ENCODE results near the gene RSU1. TPM values are rescaled to one million over a fixed set of nuclear protein-coding genes. Genes with fewer than 3 reads are reported as not detected.

Gene RSU1
- 10 to 100 TPM; 38.4 to 62.8 TPM for total RNA-seq

DNA sequence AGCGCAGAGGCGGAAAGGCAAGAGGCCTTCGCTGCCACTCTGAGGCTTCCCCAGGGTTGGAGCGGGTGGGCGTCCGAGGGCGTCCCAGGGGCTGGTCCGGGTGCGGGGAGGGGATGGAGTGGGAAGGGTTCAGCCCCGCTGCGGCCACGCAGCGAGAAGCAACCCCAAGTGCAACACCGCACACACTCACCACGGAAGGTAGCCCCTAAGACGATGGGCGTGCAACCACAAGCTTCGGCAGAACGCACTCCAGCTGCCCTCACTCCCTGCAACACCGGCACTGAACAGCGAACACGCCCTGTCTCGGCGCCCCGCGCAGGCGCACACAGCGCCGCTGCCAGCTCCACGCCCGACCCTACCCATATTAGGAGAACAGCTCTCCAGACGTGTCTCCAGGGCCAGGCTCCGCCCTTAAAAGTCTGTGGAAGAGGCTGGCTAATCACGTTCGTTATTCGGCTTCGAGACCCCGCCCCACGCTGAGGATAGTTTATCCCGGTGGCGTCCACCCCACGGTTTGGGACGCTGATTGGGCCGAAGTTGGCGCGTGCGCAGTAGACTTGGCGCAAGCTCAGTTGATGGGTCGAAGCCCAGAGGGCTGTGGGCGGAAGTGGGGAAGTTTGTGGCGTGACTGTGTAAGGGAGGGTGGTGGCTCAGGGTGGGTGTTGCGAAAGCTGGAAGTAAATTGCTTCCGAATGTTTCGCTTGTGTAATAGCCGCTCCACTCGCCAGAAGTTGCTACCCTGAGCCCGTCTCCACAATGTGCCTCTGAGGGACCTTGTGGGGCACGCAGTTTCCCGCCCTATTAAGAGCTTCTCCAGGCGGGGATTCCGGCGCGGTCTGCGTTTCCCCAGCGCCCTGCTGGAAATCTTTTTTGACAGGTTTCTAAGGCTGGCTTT, at the start of gene RSU1:
Gene RSU1 (minus strand): TSS at position 300 of the 895 bp plus-strand sequence. CDS start 343 bp downstream, outside the sequence.
- peaks cover 8% of the 10 kb centered on the region for H3K9me3 Mint-ChIP-seq (ENCODE audit: low read depth)
- intact Hi-C loops (cut with DNase I, micrococcal nuclease), result loop anchor here (1.0 to 2.0 kb wide), 9 partner anchors 30 to 1841 kb away; partner anchors contain the start of genes ARL5B (in 1 of the 2), MINDY3 (in 1 of the 2) and NMT2 (in 1 of the 2)

DNA sequence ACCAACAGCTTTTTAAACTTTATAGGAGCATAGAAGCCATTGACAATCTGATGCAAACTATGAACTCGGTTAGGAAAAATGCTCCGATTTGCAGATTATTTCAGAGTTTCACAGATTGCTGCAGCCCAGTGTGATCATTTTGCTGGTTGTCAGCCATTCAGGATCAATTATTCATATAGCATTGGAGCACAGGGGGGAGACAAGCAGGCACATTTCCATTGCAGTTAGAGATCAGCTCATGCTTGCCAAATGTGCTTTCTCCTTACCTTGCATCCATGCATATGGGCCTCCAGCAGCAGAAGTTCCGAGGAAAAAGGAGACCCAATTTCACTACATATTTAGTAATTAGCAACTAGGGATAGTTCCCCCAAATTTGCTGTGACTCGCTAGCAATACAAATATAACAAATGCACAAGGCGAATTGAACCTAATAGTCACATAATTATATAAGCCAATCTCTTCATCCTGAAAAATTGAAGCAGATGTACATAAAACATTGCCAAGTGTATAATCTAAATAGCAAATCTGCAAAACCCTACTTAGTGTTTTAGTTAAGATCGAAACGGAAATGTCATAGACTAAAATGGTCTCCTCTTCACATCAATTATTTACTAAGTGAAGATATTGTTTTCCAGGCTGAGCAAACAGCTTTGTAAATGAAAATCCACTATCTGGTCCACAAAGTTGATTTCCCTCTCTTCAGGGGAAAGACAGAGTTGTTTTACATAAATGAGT, 49.5 kb upstream of the RSU1 start:
- no peak for ATAC-seq
- Mint-ChIP-seq H3K27ac (no peak overlapping the region), H3K27me3 (no peaks in the 10 kb centered on the region), H3K4me1 (no peaks in the 10 kb centered on the region), H3K36me3 (ENCODE audit: low read depth) (no peaks in the 10 kb centered on the region), H3K9me3 (ENCODE audit: low read depth) (no peaks in the 10 kb centered on the region), H3K4me3 (no peak overlapping the region)
- CTCF ChIA-PET, result interaction anchor here (1.3 kb wide), 1 partner anchor 14 kb away, joined by 4 read pairs; no protein-coding TSS in a partner anchor
- no peak for DNase-seq
- POLR2A ChIA-PET, result no interaction called here
- intact Hi-C loops (cut with DNase I, micrococcal nuclease), result no loop called here

More for the DNA sequence above, at the start of gene RSU1:
- Mint-ChIP-seq H3K36me3 (ENCODE audit: low read depth) (peaks cover 18% of the 10 kb centered on the region), H3K27me3 (no peaks in the 10 kb centered on the region), H3K4me1 (peaks cover 27% of the 10 kb centered on the region), H3K4me3 (peak within 1 kb of the TSS; percentile 87), H3K27ac (peak within 1 kb of the TSS; percentile 95)
- CTCF ChIA-PET, result interaction anchor here (0.6 to 1.4 kb wide), 8 partner anchors 8 to 957 kb away, joined by 3 to 7 read pairs (median 4); partner anchors contain the start of gene MINDY3
- DNase-seq (peak; percentile 100), ATAC-seq (peak; percentile 99)
- POLR2A ChIA-PET, result interaction anchor here (0.6 to 1.3 kb wide), 8 partner anchors 32 to 915 kb away, joined by 3 to 7 read pairs (median 3); partner anchors contain the start of gene STAM

DNA sequence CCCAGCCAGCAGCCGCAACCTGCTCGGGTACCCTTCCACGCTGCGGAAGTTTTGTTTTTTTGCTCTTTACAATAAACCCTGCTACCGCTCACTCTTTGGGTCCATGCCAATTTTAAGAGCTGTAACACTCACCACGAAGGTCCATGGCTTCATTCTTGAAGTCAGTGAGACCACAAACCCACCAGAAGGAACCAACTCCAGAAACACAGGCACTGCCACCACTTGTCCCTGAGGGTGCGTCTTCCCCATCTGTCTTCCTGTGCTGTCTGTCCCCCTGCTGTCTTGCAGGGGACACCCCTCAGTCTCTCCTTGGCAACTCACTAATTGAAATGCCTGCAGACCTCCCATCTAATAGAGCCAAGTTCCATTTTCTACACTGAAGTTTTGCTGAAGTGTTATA, 48.5 kb upstream of the RSU1 start:
- DNase-seq (no peak), ATAC-seq (no peak)
- POLR2A ChIA-PET, result no interaction called here
- no peak overlapping the region for H3K4me3 Mint-ChIP-seq
- intact Hi-C loops (cut with DNase I, micrococcal nuclease), result no loop called here
- H3K36me3 Mint-ChIP-seq (ENCODE audit: low read depth), result no peaks in the 10 kb centered on the region
- H3K27ac Mint-ChIP-seq, result no peak overlapping the region
- H3K4me1 Mint-ChIP-seq, result no peaks in the 10 kb centered on the region
- CTCF ChIA-PET, result no interaction called here
- H3K27me3 Mint-ChIP-seq, result no peaks in the 10 kb centered on the region
- no peaks in the 10 kb centered on the region for H3K9me3 Mint-ChIP-seq (ENCODE audit: low read depth)

DNA sequence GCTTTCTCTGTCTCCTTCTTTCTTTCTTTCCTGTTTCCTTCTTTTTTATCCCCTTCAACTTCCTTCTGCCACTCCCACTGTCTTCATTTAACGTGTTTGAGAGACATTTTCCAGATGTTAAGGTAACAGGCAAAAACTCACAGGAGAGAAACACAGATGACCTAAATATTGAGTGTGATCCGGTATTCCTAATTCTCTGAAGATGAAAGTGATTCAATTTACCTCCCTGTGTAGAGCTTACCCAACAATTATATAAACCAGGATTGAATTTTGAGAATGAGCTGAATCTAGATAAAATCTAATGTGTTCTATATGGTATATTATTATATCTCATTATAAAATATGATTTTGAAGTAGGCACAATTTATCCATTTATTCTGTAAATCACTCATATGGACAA, 46.5 kb upstream of the RSU1 start:
- DNase-seq, result no peak
- H3K27ac Mint-ChIP-seq, result no peak overlapping the region
- no peaks in the 10 kb centered on the region for H3K36me3 Mint-ChIP-seq (ENCODE audit: low read depth)
- ChIA-PET POLR2A (interaction anchor here (0.6 to 0.7 kb wide), 2 partner anchors 326 to 1430 kb away, joined by 3 to 4 read pairs; no protein-coding TSS in a partner anchor), CTCF (interaction anchor here (1.5 to 1.9 kb wide), 2 partner anchors 9 to 28 kb away, joined by 4 read pairs; no protein-coding TSS in a partner anchor)
- H3K27me3 Mint-ChIP-seq, result no peaks in the 10 kb centered on the region
- ATAC-seq, result no peak
- intact Hi-C loops (cut with DNase I, micrococcal nuclease), result no loop called here
- no peak overlapping the region for H3K4me3 Mint-ChIP-seq
- no peaks in the 10 kb centered on the region for H3K9me3 Mint-ChIP-seq (ENCODE audit: low read depth)
- H3K4me1 Mint-ChIP-seq, result no peaks in the 10 kb centered on the region

DNA sequence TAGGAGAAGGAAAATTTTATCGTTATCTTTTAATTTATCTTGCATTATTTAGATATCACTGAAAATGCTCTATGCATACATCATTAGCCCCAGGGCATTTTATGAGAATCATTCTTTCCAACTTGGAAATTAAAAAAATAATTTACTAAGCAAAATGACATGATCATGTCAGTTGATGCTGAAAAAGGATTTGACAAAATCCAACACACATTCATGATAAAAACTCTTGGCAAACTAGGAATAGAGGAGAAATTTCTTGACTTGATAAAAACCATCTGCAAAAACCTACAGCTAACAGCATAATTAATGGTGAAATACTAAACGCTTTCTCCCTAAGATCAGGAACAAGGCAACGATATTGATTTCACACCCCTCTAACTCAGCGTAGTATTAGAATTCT, 40.2 kb upstream of the RSU1 start:
- ChIA-PET CTCF (interaction anchor here (0.6 to 2.3 kb wide), 6 partner anchors 9 to 1430 kb away, joined by 3 to 10 read pairs (median 3); no protein-coding TSS in a partner anchor), POLR2A (no interaction called here)
- DNase-seq, result no peak
- no peaks in the 10 kb centered on the region for H3K4me1 Mint-ChIP-seq
- no peak overlapping the region for H3K27ac Mint-ChIP-seq
- H3K36me3 Mint-ChIP-seq (ENCODE audit: low read depth), result no peaks in the 10 kb centered on the region
- H3K9me3 Mint-ChIP-seq (ENCODE audit: low read depth), result no peaks in the 10 kb centered on the region
- ATAC-seq, result no peak
- intact Hi-C loops (cut with DNase I, micrococcal nuclease), result no loop called here
- no peak overlapping the region for H3K4me3 Mint-ChIP-seq
- H3K27me3 Mint-ChIP-seq, result no peaks in the 10 kb centered on the region

DNA sequence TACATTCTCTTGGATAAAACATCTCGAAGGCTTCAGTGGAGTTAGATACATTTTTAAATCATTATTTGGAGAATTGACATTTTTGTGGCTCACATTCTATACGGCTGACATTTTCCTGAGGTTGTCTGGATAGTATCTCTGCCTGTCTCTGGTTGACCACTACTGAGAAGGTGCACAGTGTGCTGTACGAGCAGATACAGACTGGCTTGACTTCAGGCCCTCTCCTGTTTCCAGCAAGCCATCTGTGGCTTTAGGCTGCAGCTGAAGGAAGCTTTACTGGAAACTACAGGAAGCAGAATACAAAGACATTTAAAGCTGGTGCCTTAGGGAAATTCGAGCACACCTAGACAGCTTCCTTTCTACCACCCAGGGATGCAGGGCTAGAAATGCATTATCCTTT, 39.3 kb upstream of the RSU1 start:
- DNase-seq (no peak), ATAC-seq (no peak)
- intact Hi-C loops (cut with DNase I, micrococcal nuclease), result no loop called here
- Mint-ChIP-seq H3K4me3 (no peak overlapping the region), H3K27me3 (no peaks in the 10 kb centered on the region), H3K27ac (no peak overlapping the region), H3K9me3 (ENCODE audit: low read depth) (no peaks in the 10 kb centered on the region), H3K4me1 (no peaks in the 10 kb centered on the region), H3K36me3 (ENCODE audit: low read depth) (no peaks in the 10 kb centered on the region)
- POLR2A ChIA-PET, result no interaction called here
- CTCF ChIA-PET, result interaction anchor here (1.0 to 2.3 kb wide), 5 partner anchors 9 to 110 kb away, joined by 3 to 10 read pairs (median 3); no protein-coding TSS in a partner anchor

DNA sequence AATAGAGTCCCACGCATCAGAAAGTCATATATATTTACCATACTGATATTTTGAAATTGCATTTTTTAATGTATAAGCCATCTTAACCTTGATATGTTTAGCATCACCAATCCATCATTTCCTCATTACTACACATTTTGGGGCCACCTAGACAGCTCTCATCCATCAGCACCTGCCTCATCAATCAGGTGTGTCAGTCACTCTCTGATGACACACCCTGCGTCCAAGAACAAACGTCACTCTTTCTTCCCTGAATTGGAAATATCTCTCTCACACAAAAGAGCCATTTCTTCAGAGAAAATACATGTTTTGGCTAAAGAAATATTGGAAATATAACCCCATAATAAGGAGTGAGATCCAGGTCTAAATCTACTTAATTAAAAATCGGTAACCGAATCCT, 38.9 kb upstream of the RSU1 start:
- CTCF ChIA-PET, result interaction anchor here (1.1 to 2.3 kb wide), 4 partner anchors 8 to 401 kb away, joined by 3 to 10 read pairs (median 4); no protein-coding TSS in a partner anchor
- intact Hi-C loops (cut with DNase I, micrococcal nuclease), result no loop called here
- Mint-ChIP-seq H3K9me3 (ENCODE audit: low read depth) (no peaks in the 10 kb centered on the region), H3K36me3 (ENCODE audit: low read depth) (no peaks in the 10 kb centered on the region), H3K27ac (no peak overlapping the region), H3K4me3 (no peak overlapping the region), H3K4me1 (no peaks in the 10 kb centered on the region), H3K27me3 (no peaks in the 10 kb centered on the region)
- ATAC-seq (no peak), DNase-seq (no peak)
- POLR2A ChIA-PET, result no interaction called here

DNA sequence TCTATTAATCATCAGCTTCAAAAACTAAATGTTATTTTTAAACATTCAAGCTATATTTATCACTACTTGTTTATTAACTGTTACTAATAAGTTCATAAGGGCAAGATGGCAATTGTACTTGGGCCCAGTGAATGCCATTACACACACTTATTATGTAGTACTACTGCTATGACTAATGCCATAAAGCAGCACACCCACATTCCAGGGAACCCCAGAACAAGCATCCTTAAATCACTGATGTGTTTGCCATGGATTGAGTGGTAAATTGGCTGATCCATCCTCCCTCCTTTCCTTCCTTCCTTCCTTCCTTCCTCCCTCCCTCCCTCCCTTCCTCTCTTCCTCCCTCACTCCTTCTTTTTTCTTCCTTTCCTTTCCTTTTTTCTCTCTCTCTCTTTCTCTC, 37.4 kb upstream of the RSU1 start:
- no peak for ATAC-seq
- H3K36me3 Mint-ChIP-seq (ENCODE audit: low read depth), result no peaks in the 10 kb centered on the region
- no peak for DNase-seq
- CTCF ChIA-PET, result interaction anchor here (1.2 kb wide), 1 partner anchor 15 kb away, joined by 4 read pairs; no protein-coding TSS in a partner anchor
- H3K9me3 Mint-ChIP-seq (ENCODE audit: low read depth), result no peaks in the 10 kb centered on the region
- POLR2A ChIA-PET, result no interaction called here
- H3K27ac Mint-ChIP-seq, result no peak overlapping the region
- no peak overlapping the region for H3K4me3 Mint-ChIP-seq
- no peaks in the 10 kb centered on the region for H3K27me3 Mint-ChIP-seq
- no peaks in the 10 kb centered on the region for H3K4me1 Mint-ChIP-seq
- intact Hi-C loops (cut with DNase I, micrococcal nuclease), result no loop called here

DNA sequence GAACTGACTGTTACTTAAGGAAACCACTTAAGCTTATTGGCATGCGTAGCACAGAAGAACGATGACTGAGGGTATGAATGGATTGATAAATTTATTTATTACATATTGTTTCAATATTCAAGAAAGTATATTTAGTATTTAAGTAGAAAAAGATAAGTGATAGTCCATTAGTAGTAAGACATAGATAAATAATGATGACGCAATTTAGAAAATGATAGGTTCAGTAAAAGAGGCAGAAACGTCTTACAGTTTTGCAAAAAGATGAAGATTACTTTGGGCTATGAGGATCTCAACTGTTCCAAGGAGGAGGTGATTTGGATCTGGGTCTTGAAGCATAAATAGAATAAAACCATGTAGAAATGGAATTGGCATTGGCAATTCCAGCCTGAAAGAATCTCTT, 36.6 kb upstream of the RSU1 start:
- DNase-seq (no peak), ATAC-seq (no peak)
- Mint-ChIP-seq H3K27me3 (no peaks in the 10 kb centered on the region), H3K4me1 (no peaks in the 10 kb centered on the region), H3K27ac (no peak overlapping the region), H3K4me3 (no peak overlapping the region), H3K9me3 (ENCODE audit: low read depth) (no peaks in the 10 kb centered on the region), H3K36me3 (ENCODE audit: low read depth) (no peaks in the 10 kb centered on the region)
- intact Hi-C loops (cut with DNase I, micrococcal nuclease), result no loop called here
- ChIA-PET CTCF (interaction anchor here (1.4 kb wide), 1 partner anchor 25 kb away, joined by 4 read pairs; no protein-coding TSS in a partner anchor), POLR2A (no interaction called here)

DNA sequence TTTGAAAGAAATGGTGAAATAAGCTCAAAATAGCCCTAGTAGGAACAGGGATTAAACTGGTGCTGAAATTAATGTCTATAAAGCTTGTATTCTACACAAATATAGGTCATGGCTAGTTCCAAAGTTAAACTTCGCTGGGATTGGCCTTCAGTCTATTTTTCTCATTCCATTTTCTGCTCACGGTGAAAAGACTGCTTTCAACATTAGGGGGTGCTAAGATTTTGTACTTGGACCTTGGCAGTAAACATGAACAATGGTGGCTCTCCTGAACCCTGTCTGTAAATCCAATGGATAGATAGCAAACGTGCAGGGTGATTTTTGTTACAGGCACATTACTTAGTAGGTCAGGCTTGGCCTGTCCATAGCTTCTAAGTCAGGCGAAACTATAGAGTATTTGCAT, 36.0 kb upstream of the RSU1 start:
- H3K27me3 Mint-ChIP-seq, result no peaks in the 10 kb centered on the region
- intact Hi-C loops (cut with DNase I, micrococcal nuclease), result no loop called here
- POLR2A ChIA-PET, result no interaction called here
- H3K27ac Mint-ChIP-seq, result no peak overlapping the region
- no peaks in the 10 kb centered on the region for H3K9me3 Mint-ChIP-seq (ENCODE audit: low read depth)
- no peaks in the 10 kb centered on the region for H3K36me3 Mint-ChIP-seq (ENCODE audit: low read depth)
- CTCF ChIA-PET, result interaction anchor here (1.2 to 1.4 kb wide), 4 partner anchors 14 to 404 kb away, joined by 3 to 4 read pairs (median 4); no protein-coding TSS in a partner anchor
- no peak for DNase-seq
- H3K4me3 Mint-ChIP-seq, result no peak overlapping the region
- H3K4me1 Mint-ChIP-seq, result no peaks in the 10 kb centered on the region
- ATAC-seq, result no peak

DNA sequence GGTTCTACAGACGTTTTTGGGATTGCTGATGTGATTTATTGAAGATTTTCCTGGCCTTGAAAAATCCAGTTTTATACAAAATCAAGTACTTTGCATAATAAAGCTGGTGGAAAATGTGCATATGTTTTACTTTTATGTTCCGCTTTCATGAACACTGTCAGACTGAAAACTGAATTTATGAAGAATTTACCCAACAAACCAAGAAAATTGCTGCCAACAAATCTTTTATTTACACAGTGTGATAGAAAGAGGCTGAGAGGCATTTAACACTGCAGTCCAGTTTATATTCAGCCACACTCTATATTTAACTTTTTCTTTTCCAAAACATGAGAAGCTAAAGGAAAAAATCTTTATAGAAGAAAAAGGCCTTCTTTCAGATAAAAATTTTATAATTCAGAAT, 35.4 kb upstream of the RSU1 start:
- Mint-ChIP-seq H3K4me3 (no peak overlapping the region), H3K27me3 (no peaks in the 10 kb centered on the region), H3K36me3 (ENCODE audit: low read depth) (no peaks in the 10 kb centered on the region), H3K9me3 (ENCODE audit: low read depth) (no peaks in the 10 kb centered on the region), H3K4me1 (no peaks in the 10 kb centered on the region), H3K27ac (no peak overlapping the region)
- intact Hi-C loops (cut with DNase I, micrococcal nuclease), result no loop called here
- POLR2A ChIA-PET, result no interaction called here
- no peak for DNase-seq
- CTCF ChIA-PET, result interaction anchor here (0.7 to 1.4 kb wide), 5 partner anchors 15 to 1880 kb away, joined by 3 to 4 read pairs (median 4); no protein-coding TSS in a partner anchor
- no peak for ATAC-seq

Measured in activated CD4-positive, alpha-beta T cell treated with anti-CD3 and anti-CD28 coated beads for 36 hours (primary cell).